K562 (cell line): ENCODE measurements around the gene FUZ. TPM values are rescaled to one million over a fixed set of nuclear protein-coding genes. Genes with fewer than 3 reads are reported as not detected.

ENCODE experiments used
- FOXK1 ChIP-seq: sonication (generic); formaldehyde crosslinking; IDR thresholded peaks from 2 replicates; pipeline ENCODE4 v1.8.0; 2022; ENCODE audit warnings: missing genetic modification reagents, mild to moderate bottlenecking, borderline replicate concordance
- RBM14 ChIP-seq: fragments of 200-400 bp; formaldehyde crosslinking; IDR thresholded peaks from 2 replicates; pipeline ENCODE4 v1.6.1; 2018; ENCODE audit warnings: low read depth, mild to moderate bottlenecking, low read length, moderate library complexity, borderline replicate concordance; ENCODE audit not compliant: insufficient read depth
- SMARCA5 ChIP-seq: fragments of 450-650 bp; IDR thresholded peaks from 2 replicates; pipeline ENCODE4 v1.6.1; 2016
- polyA plus RNA-seq, 8 experiments: library from polyadenylated mRNA; depleted of rRNA in 4 of 8; stranded (reverse) in 5 of 8; unstranded in 3 of 8; fragments of >200 nt; fragmentation: Nextera tagmentation in 2 of 8; fragmentation: Illumina TruSeq in 1 of 8; extraction: Ambion mirVana in 2 of 8; extraction: Trizol in 1 of 8; gene quantifications; 2 replicates each; pipeline versions ENCODE4 v1.2.1 to v1.2.3, GENCODE V29; 2011 to 2014; ENCODE audit warnings: inconsistent platforms in 1 of 8, missing spikeins in 1 of 8
- total RNA-seq, 7 experiments: library from RNA; depleted of rRNA in 6 of 7; stranded (reverse); fragments of >200 nt in 6 of 7; fragmentation: Illumina TruSeq in 2 of 7; extraction: Trizol in 2 of 7; gene quantifications; 2 replicates each; pipeline versions ENCODE4 v1.2.1 to v1.2.3, GENCODE V29; 2011 to 2021; ENCODE audit warnings: low replicate concordance in 1 of 7
- TF ChIP-seq, protein P1 (sequence below): fragments of 450-650 bp; IDR thresholded peaks from 2 replicates; pipeline ENCODE4 v1.6.1; 2016; ENCODE audit warnings: low read depth
- TF ChIP-seq, protein P2 (sequence below): fragments of 200-400 bp; formaldehyde crosslinking; IDR thresholded peaks from 2 replicates; pipeline ENCODE4 v1.6.1; 2017; ENCODE audit warnings: mild to moderate bottlenecking, low read depth, low read length, moderate library complexity
- TF ChIP-seq, protein P3 (sequence below): fragments of 250-450 bp; sonication (Bioruptor Pico); IDR thresholded peaks from 2 replicates; pipeline ENCODE4 v1.5.0; 2021; ENCODE audit warnings: mild to moderate bottlenecking, borderline replicate concordance
- TF ChIP-seq, protein P4 (sequence below): sonication (generic); formaldehyde crosslinking; IDR thresholded peaks from 2 replicates; pipeline ENCODE4 v1.4.0; 2020; ENCODE audit warnings: mild to moderate bottlenecking, missing genetic modification reagents
- TF ChIP-seq, protein P5 (sequence below): IDR thresholded peaks from 2 replicates; pipeline ENCODE4 v1.6.1; 2016; ENCODE audit warnings: missing genetic modification characterization, missing compliant biosample characterization

The FUZ gene
- total and polyA plus RNA-seq, 9 of the 15 experiments (the other 6 are each of a cell fraction or from before 2014, with no cell fraction given): 0.17 to 7.6 (median 3.6) TPM; not detected in 1

DNA sequence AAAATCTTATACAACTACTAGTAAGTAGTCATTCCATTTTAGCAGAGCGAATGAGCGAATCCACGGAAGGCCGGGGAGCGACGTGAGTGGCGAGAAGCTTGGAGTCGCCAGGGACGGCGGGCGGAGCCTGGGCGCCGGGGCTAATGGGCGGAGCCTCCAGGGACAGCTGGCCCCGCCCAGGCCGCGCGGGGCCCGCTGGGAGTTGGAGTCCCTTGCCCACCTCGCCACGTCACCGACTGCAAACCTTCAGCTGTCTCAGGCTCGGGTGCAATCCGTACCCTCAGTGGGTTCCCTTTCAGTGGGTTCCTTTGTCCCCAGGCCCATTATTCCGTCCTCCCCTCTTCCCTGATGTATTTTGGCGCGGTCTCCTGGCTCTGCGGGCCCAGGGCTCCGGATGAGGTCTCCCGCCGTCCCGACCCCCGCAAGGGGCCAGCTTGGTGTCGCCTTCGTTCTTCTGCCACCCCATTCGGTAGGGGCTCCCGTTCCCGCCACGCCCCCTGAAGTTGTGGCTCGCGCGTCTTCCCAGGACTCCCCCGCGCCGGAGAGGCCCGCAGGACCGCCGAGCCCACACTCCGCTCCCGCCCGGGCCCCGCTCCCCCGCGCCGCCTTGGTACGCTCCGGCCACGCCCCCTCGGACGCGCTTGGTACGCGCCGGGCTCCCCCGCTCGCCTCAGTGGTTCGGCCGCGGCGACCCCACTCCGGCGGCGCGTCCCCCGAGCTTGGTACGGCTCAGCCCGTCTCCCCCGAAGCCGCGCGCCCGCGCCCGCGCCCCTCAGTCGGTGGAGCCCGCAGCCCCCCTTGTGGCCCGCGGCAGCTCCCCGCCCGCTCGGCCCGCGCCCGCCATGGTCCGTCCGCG lies 37.6 kb upstream of the FUZ start, which contains the start of gene PTOV1 (continued):
- TF ChIP-seq, protein P1, sequence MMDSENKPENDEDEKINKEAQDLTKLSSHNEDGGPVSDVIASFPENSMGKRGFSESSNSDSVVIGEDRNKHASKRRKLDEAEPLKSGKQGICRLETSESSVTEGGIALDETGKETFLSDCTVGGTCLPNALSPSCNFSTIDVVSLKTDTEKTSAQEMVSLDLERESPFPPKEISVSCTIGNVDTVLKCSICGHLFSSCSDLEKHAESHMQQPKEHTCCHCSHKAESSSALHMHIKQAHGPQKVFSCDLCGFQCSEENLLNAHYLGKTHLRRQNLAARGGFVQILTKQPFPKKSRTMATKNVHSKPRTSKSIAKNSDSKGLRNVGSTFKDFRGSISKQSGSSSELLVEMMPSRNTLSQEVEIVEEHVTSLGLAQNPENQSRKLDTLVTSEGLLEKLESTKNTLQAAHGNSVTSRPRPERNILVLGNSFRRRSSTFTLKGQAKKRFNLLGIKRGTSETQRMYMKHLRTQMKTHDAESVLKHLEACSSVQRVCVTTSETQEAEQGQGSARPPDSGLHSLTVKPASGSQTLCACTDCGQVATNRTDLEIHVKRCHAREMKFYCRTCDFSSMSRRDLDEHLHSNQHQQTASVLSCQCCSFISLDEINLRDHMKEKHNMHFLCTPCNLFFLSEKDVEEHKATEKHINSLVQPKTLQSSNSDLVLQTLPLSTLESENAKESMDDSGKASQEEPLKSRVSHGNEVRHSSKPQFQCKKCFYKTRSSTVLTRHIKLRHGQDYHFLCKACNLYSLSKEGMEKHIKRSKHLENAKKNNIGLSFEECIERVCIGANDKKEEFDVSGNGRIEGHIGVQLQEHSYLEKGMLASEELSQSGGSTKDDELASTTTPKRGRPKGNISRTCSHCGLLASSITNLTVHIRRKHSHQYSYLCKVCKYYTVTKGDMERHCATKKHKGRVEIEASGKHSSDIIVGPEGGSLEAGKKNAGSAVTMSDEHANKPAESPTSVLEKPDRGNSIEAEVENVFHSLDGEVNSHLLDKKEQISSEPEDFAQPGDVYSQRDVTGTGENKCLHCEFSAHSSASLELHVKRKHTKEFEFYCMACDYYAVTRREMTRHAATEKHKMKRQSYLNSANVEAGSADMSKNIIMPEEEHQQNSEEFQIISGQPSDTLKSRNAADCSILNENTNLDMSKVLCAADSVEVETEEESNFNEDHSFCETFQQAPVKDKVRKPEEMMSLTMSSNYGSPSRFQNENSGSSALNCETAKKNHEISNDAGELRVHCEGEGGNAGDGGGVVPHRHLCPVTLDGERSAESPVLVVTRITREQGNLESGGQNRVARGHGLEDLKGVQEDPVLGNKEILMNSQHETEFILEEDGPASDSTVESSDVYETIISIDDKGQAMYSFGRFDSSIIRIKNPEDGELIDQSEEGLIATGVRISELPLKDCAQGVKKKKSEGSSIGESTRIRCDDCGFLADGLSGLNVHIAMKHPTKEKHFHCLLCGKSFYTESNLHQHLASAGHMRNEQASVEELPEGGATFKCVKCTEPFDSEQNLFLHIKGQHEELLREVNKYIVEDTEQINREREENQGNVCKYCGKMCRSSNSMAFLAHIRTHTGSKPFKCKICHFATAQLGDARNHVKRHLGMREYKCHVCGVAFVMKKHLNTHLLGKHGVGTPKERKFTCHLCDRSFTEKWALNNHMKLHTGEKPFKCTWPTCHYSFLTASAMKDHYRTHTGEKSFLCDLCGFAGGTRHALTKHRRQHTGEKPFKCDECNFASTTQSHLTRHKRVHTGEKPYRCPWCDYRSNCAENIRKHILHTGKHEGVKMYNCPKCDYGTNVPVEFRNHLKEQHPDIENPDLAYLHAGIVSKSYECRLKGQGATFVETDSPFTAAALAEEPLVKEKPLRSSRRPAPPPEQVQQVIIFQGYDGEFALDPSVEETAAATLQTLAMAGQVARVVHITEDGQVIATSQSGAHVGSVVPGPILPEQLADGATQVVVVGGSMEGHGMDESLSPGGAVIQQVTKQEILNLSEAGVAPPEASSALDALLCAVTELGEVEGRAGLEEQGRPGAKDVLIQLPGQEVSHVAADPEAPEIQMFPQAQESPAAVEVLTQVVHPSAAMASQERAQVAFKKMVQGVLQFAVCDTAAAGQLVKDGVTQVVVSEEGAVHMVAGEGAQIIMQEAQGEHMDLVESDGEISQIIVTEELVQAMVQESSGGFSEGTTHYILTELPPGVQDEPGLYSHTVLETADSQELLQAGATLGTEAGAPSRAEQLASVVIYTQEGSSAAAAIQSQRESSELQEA: no peak
- TF ChIP-seq, protein P2, sequence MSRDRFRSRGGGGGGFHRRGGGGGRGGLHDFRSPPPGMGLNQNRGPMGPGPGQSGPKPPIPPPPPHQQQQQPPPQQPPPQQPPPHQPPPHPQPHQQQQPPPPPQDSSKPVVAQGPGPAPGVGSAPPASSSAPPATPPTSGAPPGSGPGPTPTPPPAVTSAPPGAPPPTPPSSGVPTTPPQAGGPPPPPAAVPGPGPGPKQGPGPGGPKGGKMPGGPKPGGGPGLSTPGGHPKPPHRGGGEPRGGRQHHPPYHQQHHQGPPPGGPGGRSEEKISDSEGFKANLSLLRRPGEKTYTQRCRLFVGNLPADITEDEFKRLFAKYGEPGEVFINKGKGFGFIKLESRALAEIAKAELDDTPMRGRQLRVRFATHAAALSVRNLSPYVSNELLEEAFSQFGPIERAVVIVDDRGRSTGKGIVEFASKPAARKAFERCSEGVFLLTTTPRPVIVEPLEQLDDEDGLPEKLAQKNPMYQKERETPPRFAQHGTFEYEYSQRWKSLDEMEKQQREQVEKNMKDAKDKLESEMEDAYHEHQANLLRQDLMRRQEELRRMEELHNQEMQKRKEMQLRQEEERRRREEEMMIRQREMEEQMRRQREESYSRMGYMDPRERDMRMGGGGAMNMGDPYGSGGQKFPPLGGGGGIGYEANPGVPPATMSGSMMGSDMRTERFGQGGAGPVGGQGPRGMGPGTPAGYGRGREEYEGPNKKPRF: no peak
- TF ChIP-seq RBM14 (no peak), SMARCA5 (no peak), FOXK1 (CRISPR knock-in tag) (no peak)
- TF ChIP-seq, protein P3, sequence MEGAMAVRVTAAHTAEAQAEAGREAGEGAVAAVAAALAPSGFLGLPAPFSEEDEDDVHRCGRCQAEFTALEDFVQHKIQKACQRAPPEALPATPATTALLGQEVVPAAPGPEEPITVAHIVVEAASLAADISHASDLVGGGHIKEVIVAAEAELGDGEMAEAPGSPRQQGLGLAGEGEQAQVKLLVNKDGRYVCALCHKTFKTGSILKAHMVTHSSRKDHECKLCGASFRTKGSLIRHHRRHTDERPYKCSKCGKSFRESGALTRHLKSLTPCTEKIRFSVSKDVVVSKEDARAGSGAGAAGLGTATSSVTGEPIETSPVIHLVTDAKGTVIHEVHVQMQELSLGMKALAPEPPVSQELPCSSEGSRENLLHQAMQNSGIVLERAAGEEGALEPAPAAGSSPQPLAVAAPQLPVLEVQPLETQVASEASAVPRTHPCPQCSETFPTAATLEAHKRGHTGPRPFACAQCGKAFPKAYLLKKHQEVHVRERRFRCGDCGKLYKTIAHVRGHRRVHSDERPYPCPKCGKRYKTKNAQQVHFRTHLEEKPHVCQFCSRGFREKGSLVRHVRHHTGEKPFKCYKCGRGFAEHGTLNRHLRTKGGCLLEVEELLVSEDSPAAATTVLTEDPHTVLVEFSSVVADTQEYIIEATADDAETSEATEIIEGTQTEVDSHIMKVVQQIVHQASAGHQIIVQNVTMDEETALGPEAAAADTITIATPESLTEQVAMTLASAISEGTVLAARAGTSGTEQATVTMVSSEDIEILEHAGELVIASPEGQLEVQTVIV (CRISPR knock-in tag): no peak
- TF ChIP-seq, protein P4, sequence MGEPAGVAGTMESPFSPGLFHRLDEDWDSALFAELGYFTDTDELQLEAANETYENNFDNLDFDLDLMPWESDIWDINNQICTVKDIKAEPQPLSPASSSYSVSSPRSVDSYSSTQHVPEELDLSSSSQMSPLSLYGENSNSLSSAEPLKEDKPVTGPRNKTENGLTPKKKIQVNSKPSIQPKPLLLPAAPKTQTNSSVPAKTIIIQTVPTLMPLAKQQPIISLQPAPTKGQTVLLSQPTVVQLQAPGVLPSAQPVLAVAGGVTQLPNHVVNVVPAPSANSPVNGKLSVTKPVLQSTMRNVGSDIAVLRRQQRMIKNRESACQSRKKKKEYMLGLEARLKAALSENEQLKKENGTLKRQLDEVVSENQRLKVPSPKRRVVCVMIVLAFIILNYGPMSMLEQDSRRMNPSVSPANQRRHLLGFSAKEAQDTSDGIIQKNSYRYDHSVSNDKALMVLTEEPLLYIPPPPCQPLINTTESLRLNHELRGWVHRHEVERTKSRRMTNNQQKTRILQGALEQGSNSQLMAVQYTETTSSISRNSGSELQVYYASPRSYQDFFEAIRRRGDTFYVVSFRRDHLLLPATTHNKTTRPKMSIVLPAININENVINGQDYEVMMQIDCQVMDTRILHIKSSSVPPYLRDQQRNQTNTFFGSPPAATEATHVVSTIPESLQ: no peak
- TF ChIP-seq, protein P5, sequence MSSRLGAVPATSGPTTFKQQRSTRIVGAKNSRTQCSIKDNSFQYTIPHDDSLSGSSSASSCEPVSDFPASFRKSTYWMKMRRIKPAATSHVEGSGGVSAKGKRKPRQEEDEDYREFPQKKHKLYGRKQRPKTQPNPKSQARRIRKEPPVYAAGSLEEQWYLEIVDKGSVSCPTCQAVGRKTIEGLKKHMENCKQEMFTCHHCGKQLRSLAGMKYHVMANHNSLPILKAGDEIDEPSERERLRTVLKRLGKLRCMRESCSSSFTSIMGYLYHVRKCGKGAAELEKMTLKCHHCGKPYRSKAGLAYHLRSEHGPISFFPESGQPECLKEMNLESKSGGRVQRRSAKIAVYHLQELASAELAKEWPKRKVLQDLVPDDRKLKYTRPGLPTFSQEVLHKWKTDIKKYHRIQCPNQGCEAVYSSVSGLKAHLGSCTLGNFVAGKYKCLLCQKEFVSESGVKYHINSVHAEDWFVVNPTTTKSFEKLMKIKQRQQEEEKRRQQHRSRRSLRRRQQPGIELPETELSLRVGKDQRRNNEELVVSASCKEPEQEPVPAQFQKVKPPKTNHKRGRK (tag): no peak
